ENCODE results near the gene CFAP77.

The CFAP77 gene

GRCh38 chr9:132559711-132560110 is 149.7 kb downstream of the CFAP77 start:
- no peak overlapping the region for H3K27ac ChIP-seq (ENCODE audit: extremely low read depth, low read depth, low read length)
- ChIA-PET CTCF (interaction anchor here (0.6 to 2.9 kb wide), 2 partner anchors 14 to 37 kb away, joined by 3 to 28 read pairs; no protein-coding TSS in a partner anchor), POLR2A (no interaction called here)
- TF ChIP-seq ZNF792 (tag by site-specific recombination; IDR thresholded peaks at IDR 0.05) (no peak), ZNF10 (tag by site-specific recombination; IDR thresholded peaks at IDR 0.05) (peak; percentile 63; the same call in 1 of the 2 replicates)
- no peaks in the 10 kb centered on the region for H3K4me1 ChIP-seq (ENCODE audit: control insufficient read depth, insufficient read depth, low read length)
- H3K36me3 ChIP-seq (ENCODE audit: control insufficient read depth in 2 of 2, insufficient read depth in 1 of 2, low read length in 2 of 2) = no peaks in the 10 kb centered on the region
- no peaks in the 10 kb centered on the region for H3K9me3 ChIP-seq (ENCODE audit: control insufficient read depth, insufficient read depth, low read depth, low read length)
- H3K4me3 ChIP-seq (ENCODE audit: low read depth, low read length) = no peak overlapping the region

- CTCF ChIA-PET = interaction anchor here (0.6 to 2.9 kb wide), 6 partner anchors 10 to 486 kb away, joined by 3 to 28 read pairs (median 4); partner anchors contain the start of gene CFAP77
- H3K36me3 ChIP-seq (ENCODE audit: control insufficient read depth in 2 of 2, insufficient read depth in 1 of 2, low read length in 2 of 2) = no peaks in the 10 kb centered on the region
These were observed 150.7 kb downstream of the CFAP77 start for GRCh38 chr9:132560616-132561202.

GRCh38 chr9:132562306-132562573 is 152.2 kb downstream of the CFAP77 start:
- ChIA-PET POLR2A (no interaction called here), CTCF (interaction anchor here (1.0 to 2.9 kb wide), 2 partner anchors 11 to 48 kb away, joined by 3 to 28 read pairs; no protein-coding TSS in a partner anchor)
- H3K4me1 ChIP-seq (ENCODE audit: control insufficient read depth, insufficient read depth, low read length) = no peaks in the 10 kb centered on the region
- H3K9me3 ChIP-seq (ENCODE audit: control insufficient read depth, insufficient read depth, low read depth, low read length) = no peaks in the 10 kb centered on the region
- no peak overlapping the region for H3K27ac ChIP-seq (ENCODE audit: extremely low read depth, low read depth, low read length)
- TF ChIP-seq GLIS1 (tag by site-specific recombination; IDR thresholded peaks at IDR 0.05) = peak; percentile 1
- TF ChIP-seq ZNF48 (tag by site-specific recombination; IDR thresholded peaks at IDR 0.05) = no peak
- H3K4me3 ChIP-seq (ENCODE audit: low read depth, low read length) = no peak overlapping the region
- H3K36me3 ChIP-seq (ENCODE audit: control insufficient read depth in 2 of 2, insufficient read depth in 1 of 2, low read length in 2 of 2) = no peaks in the 10 kb centered on the region

More at GRCh38 chr9:132560616-132561202, 150.7 kb downstream of the CFAP77 start:
- H3K4me1 ChIP-seq (ENCODE audit: control insufficient read depth, insufficient read depth, low read length) = no peaks in the 10 kb centered on the region
- H3K27ac ChIP-seq (ENCODE audit: extremely low read depth, low read depth, low read length) = no peak overlapping the region
- POLR2A ChIA-PET = no interaction called here
- TF ChIP-seq SETDB1 (IDR thresholded peaks at IDR 0.05; ENCODE audit: insufficient read length, low read length) (no peak), ZNF311 (tag by site-specific recombination; IDR thresholded peaks at IDR 0.05; ENCODE audit: borderline replicate concordance) (no peak), ZNF426 (tag by site-specific recombination; IDR thresholded peaks at IDR 0.05) (no peak), ZNF23 (tag by site-specific recombination; IDR thresholded peaks at IDR 0.05; ENCODE audit: borderline replicate concordance) (no peak), ZNF175 (tag by site-specific recombination; IDR thresholded peaks at IDR 0.05) (no peak), ZBTB1 (tag by site-specific recombination; IDR thresholded peaks at IDR 0.05) (no peak), GLI4 (tag by site-specific recombination; IDR thresholded peaks at IDR 0.05) (no peak), ZNF416 (tag by site-specific recombination; IDR thresholded peaks at IDR 0.05) (no peak), GLIS1 (tag by site-specific recombination; IDR thresholded peaks at IDR 0.05) (peak; percentile 77), ZNF146 (tag by site-specific recombination; IDR thresholded peaks at IDR 0.05) (no peak), ZNF274 (IDR thresholded peaks at IDR 0.05; ENCODE audit: low read length) (no peak), ZNF274 (tag by site-specific recombination; IDR thresholded peaks at IDR 0.05; ENCODE audit: borderline replicate concordance) (no peak), ZNF449 (tag by site-specific recombination; IDR thresholded peaks at IDR 0.05) (no peak), ZSCAN16 (tag by site-specific recombination; IDR thresholded peaks at IDR 0.05) (no peak), ZNF133 (tag by site-specific recombination; IDR thresholded peaks at IDR 0.05) (no peak), ZBTB17 (tag by site-specific recombination; IDR thresholded peaks at IDR 0.05) (0 out of 2 replicates have a peak, but pooled peaks have one; percentile 11), ZSCAN30 (tag by site-specific recombination; IDR thresholded peaks at IDR 0.05) (no peak)
- no peak overlapping the region for H3K4me3 ChIP-seq (ENCODE audit: low read depth, low read length)
- no peaks in the 10 kb centered on the region for H3K9me3 ChIP-seq (ENCODE audit: control insufficient read depth, insufficient read depth, low read depth, low read length)
